Stimulated activated naive CD8-positive, alpha-beta T cell treated with anti-CD3 and anti-CD28 coated beads, Interleukin-15, amount 100 ng/mL, for 72 hours (primary cell): ENCODE measurements around the gene KHDRBS2.

ENCODE experiments used
- ATAC-seq: fragments of 150-1000 bp; cut with Tn5 transposase; 2 replicates; pipeline ENCODE4 v1.10.0; 2021; ENCODE audit warnings: mild to moderate bottlenecking, moderate library complexity
- DNase-seq, 2 donors: peaks; one replicate each; pipeline ENCODE4 v3.0.0; 2021 to 2022
- H3K27ac Mint-ChIP-seq, 2 donors: one replicate each; pipeline ENCODE4 v1.8.0; 2022; ENCODE audit warnings: mild to moderate bottlenecking in 2 of 2, mixed read lengths in 2 of 2, moderate library complexity in 2 of 2
- H3K27me3 Mint-ChIP-seq: one replicate; pipeline ENCODE4 v1.8.0; 2022; ENCODE audit warnings: mixed read lengths
- H3K4me1 Mint-ChIP-seq: one replicate; pipeline ENCODE4 v1.8.0; 2022; ENCODE audit warnings: mild to moderate bottlenecking, mixed read lengths
- H3K4me3 Mint-ChIP-seq, 2 donors: one replicate each; pipeline ENCODE4 v1.8.0; 2022; ENCODE audit warnings: mild to moderate bottlenecking in 2 of 2, mixed read lengths in 2 of 2, moderate library complexity in 1 of 2
- H3K9me3 Mint-ChIP-seq, 2 donors: one replicate each; pipeline ENCODE4 v1.8.0; 2022; ENCODE audit warnings: mixed read lengths in 2 of 2

KHDRBS2 gene

GRCh38 chr6:62262283-62262682 lies 23.7 kb downstream of the KHDRBS2 start:
- Mint-ChIP-seq H3K4me1 (no peaks in the 10 kb centered on the region), H3K27me3 (no peaks in the 10 kb centered on the region), H3K27ac (no peak overlapping the region), H3K9me3 (no peaks in the 10 kb centered on the region), H3K4me3 (no peak overlapping the region)
- no peak for DNase-seq
- ATAC-seq = no peak

DNA sequence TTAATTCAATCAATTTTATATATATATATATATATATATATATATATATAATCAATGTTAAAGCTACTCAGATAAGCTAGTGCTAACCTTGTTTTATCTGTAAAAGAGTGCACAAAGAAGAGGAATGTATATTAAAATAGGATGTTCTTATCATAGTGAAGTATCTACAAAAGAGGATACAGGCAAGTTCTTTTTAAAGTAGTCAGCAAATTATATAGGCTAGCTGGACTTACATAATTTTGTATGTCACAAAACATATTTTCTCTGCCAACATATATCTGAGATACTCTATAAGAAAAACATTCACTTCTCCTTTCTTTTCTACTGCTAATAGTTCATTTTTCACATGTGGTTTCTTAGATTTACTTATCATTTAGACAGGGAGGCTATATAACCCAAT lies 39.9 kb downstream of the KHDRBS2 start:
- Mint-ChIP-seq H3K27me3 (no peaks in the 10 kb centered on the region), H3K4me1 (no peaks in the 10 kb centered on the region), H3K9me3 (no peaks in the 10 kb centered on the region), H3K27ac (no peak overlapping the region), H3K4me3 (no peak overlapping the region)
- ATAC-seq (no peak), DNase-seq (no peak)

- Mint-ChIP-seq H3K27me3 (no peaks in the 10 kb centered on the region), H3K4me1 (no peaks in the 10 kb centered on the region), H3K27ac (no peak overlapping the region), H3K9me3 (no peaks in the 10 kb centered on the region), H3K4me3 (no peak overlapping the region)
- no peak for ATAC-seq
- no peak for DNase-seq
Measured at GRCh38 chr6:62236784-62237183, 49.2 kb downstream of the KHDRBS2 start.

DNA sequence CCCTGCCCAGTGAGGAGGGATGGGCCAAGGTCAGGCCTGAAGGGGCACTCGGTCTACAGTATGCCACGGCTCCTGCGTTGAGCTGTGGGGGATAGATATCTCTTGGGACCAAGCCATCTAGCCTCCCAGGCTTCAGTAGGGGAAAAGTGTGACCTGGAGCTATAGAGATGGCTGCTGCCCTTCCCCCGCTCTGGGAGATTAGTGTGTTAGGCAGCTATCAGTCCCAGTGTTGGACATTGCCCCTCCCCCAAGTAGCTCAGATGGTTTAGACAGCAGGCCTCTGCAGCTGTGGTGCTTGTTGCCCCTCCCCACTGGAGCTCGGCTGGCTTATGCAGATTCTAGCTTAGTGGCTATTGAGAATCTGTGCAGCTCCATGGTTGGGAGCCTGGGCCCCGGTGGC lies 56.8 kb downstream of the KHDRBS2 start:
- peaks cover 6 to 17% of the 10 kb centered on the region in 2 donors for H3K9me3 Mint-ChIP-seq
- H3K27ac Mint-ChIP-seq = no peak overlapping the region
- ATAC-seq = no peak

GRCh38 chr6:62217866-62218265 lies 68.2 kb downstream of the KHDRBS2 start:
- no peak for ATAC-seq
- Mint-ChIP-seq H3K27ac (no peak overlapping the region), H3K4me3 (no peak overlapping the region)

More for the DNA sequence above, 56.8 kb downstream of the KHDRBS2 start:
- Mint-ChIP-seq H3K27me3 (no peaks in the 10 kb centered on the region), H3K4me3 (no peak overlapping the region), H3K4me1 (no peaks in the 10 kb centered on the region)
- no peak for DNase-seq

GRCh38 chr6:62202078-62202477 lies 83.9 kb downstream of the KHDRBS2 start:
- no peak for ATAC-seq
- H3K27me3 Mint-ChIP-seq = no peaks in the 10 kb centered on the region
- H3K4me3 Mint-ChIP-seq = no peak overlapping the region
- DNase-seq = no peak
- peaks cover 15 to 35% of the 10 kb centered on the region in 2 donors for H3K9me3 Mint-ChIP-seq
- no peaks in the 10 kb centered on the region for H3K4me1 Mint-ChIP-seq
- no peak overlapping the region for H3K27ac Mint-ChIP-seq

More at GRCh38 chr6:62217866-62218265, 68.2 kb downstream of the KHDRBS2 start:
- H3K9me3 Mint-ChIP-seq = peaks cover 5 to 15% of the 10 kb centered on the region in 2 donors
- DNase-seq = no peak
- H3K4me1 Mint-ChIP-seq = no peaks in the 10 kb centered on the region
- no peaks in the 10 kb centered on the region for H3K27me3 Mint-ChIP-seq

DNA sequence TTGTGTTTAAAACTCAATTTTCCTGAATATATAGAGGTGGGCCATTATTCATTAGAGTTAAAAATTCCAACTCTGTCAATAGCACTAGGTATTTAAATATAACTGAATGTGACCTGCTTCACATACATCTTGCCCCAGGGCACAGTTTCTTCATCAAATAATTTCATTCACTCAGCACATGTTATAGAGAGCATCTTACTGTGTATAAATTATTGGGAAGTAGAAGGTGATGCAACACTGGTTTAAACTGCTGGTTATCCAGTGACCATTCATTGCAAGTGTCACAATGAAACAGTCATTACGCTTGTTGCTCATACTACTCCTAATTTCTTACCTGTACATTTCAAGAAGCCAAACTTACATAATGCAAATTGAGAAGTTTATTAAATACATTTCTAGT lies 93.4 kb downstream of the KHDRBS2 start:
- Mint-ChIP-seq H3K27me3 (no peaks in the 10 kb centered on the region), H3K27ac (no peak overlapping the region), H3K9me3 (peaks cover 30 to 31% of the 10 kb centered on the region in 2 donors), H3K4me3 (no peak overlapping the region), H3K4me1 (no peaks in the 10 kb centered on the region)
- DNase-seq (no peak), ATAC-seq (no peak)

- no peaks in the 10 kb centered on the region for H3K27me3 Mint-ChIP-seq
- no peak overlapping the region for H3K4me3 Mint-ChIP-seq
- ATAC-seq (no peak), DNase-seq (no peak)
- H3K27ac Mint-ChIP-seq = no peak overlapping the region
- H3K4me1 Mint-ChIP-seq = no peaks in the 10 kb centered on the region
- peaks cover 6 to 14% of the 10 kb centered on the region in 2 donors for H3K9me3 Mint-ChIP-seq
Measured at GRCh38 chr6:62175195-62175594, 110.8 kb downstream of the KHDRBS2 start.

DNA sequence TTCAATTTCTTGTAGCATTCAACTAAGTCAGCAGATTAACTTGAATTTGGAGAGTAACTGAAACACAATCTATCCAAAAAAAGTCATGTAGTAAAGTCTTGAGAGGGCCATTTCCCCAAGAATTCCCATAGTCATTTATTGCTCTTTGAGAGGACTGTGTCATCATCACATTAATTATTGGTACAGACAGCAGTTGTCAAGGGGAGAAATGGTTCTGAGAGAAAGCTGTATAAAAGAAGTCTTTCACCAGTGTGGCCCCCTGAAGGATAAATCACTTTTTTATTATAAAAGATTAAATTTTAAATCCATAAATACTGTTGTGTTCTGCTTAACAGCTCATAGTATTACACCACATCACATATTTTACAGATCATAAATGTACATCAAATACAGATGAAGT lies 111.5 kb downstream of the KHDRBS2 start:
- DNase-seq = no peak
- no peaks in the 10 kb centered on the region for H3K4me1 Mint-ChIP-seq
- H3K27me3 Mint-ChIP-seq = no peaks in the 10 kb centered on the region
- ATAC-seq = no peak
- H3K27ac Mint-ChIP-seq = no peak overlapping the region
- no peak overlapping the region for H3K4me3 Mint-ChIP-seq
- peaks cover 6 to 15% of the 10 kb centered on the region in 2 donors for H3K9me3 Mint-ChIP-seq

DNA sequence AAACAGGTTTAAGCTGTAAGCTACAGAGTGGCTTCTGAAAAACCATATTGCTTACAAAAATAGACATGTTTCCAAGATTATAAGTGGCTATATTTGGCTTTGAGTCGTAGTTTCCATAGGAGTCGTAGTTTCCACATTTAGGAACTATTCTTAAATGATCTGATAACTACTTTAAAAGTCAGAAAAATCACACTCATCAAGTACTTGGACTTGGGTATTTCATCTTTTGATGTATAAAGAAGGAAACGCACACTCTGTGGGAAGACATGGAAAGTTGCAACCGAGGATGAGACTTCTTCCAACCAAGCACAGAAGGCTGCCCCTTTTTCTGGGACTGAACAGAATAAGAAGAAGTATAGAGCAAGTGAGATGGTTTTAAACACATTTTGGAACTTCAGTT lies 118.3 kb downstream of the KHDRBS2 start:
- no peak overlapping the region for H3K4me3 Mint-ChIP-seq
- H3K4me1 Mint-ChIP-seq = no peaks in the 10 kb centered on the region
- H3K27me3 Mint-ChIP-seq = no peaks in the 10 kb centered on the region
- no peak overlapping the region for H3K27ac Mint-ChIP-seq
- peaks cover 17 to 31% of the 10 kb centered on the region in 2 donors for H3K9me3 Mint-ChIP-seq
- DNase-seq (no peak), ATAC-seq (no peak)

- no peak overlapping the region for H3K27ac Mint-ChIP-seq
- no peak overlapping the region for H3K4me3 Mint-ChIP-seq
- peaks cover 14 to 18% of the 10 kb centered on the region in 2 donors for H3K9me3 Mint-ChIP-seq
- no peaks in the 10 kb centered on the region for H3K4me1 Mint-ChIP-seq
- H3K27me3 Mint-ChIP-seq = no peaks in the 10 kb centered on the region
- ATAC-seq (no peak), DNase-seq (no peak)
Measured at GRCh38 chr6:62162858-62163257, 123.2 kb downstream of the KHDRBS2 start.

DNA sequence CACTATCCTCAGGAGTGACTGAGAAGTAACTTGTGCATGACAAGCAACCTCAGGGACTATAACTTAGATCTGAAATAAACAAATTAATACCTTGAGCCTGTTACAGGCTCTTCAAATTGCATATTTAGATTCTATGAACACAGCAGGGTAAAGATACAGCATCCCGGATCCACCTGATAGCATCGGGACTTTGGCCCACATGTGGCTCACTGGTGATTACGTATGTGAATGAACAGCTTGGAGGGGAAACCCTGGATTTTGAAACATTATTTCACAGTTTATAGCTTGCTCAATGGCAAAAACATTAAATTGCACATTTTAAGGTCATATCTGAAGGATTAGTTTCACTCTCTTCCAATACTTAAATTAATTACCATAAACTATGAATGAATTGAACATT lies 133.2 kb downstream of the KHDRBS2 start:
- Mint-ChIP-seq H3K27ac (no peak overlapping the region), H3K9me3 (peaks cover 9 to 16% of the 10 kb centered on the region in 2 donors), H3K27me3 (no peaks in the 10 kb centered on the region), H3K4me3 (no peak overlapping the region), H3K4me1 (no peaks in the 10 kb centered on the region)
- DNase-seq (no peak), ATAC-seq (no peak)

DNA sequence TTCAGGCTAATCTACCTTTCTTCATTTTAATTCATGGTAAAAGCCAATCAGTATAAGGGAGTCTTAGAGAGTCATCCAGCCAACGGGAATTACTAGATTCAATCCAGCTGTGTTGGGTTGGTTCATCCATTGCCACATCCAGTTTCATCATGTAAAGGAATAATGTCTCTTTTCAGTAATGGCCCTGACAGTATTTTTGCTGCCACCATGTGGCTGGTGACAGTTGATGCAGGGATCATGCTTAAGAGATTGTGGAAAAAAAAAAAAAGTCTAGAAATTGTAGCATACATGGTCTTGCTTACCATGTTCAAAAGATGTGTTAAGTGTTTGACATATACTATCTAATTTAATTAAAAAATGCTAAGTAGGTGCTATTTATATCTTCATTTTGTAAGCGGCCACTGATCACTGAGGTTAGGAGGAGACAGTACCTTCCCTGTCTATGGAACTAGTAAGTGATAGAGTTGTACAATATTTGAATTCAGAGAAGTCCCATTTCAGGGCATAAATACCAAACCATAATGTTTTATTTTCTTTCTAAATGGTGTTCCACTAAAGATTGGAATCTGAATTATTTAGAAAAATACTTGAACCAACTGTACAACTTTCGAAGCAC lies 135.9 kb downstream of the KHDRBS2 start:
- ATAC-seq (no peak), DNase-seq (no peak)
- H3K9me3 Mint-ChIP-seq = peaks cover 9 to 13% of the 10 kb centered on the region in 2 donors
- no peaks in the 10 kb centered on the region for H3K4me1 Mint-ChIP-seq
- no peaks in the 10 kb centered on the region for H3K27me3 Mint-ChIP-seq
- no peak overlapping the region for H3K27ac Mint-ChIP-seq
- no peak overlapping the region for H3K4me3 Mint-ChIP-seq

GRCh38 chr6:62146954-62147853 lies 138.8 kb downstream of the KHDRBS2 start:
- no peak for ATAC-seq
- Mint-ChIP-seq H3K27ac (no peak overlapping the region), H3K4me1 (no peaks in the 10 kb centered on the region)

DNA sequence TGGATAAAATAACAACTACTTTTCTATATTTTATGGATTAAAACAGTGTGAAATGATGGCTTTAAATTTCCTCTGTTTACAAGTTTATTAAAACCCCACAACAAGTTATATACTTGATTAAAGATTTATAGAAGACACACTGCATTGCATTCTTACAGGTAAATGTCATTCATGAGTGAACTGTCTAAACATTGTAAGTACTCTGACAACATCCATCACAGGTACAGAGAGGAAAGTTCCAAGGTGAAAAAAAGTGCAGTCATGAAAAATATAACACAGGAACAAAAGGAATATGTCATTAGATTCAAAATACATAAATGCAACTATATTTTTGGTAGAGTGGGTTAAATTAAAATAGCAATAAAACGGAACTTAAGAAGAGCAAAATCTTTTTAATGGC lies 156.9 kb downstream of the KHDRBS2 start:
- Mint-ChIP-seq H3K27me3 (no peaks in the 10 kb centered on the region), H3K9me3 (peaks cover 7 to 22% of the 10 kb centered on the region in 2 donors), H3K4me3 (no peak overlapping the region), H3K4me1 (no peaks in the 10 kb centered on the region), H3K27ac (no peak overlapping the region)
- no peak for DNase-seq
- no peak for ATAC-seq

More at GRCh38 chr6:62146954-62147853, 138.8 kb downstream of the KHDRBS2 start:
- Mint-ChIP-seq H3K27me3 (no peaks in the 10 kb centered on the region), H3K9me3 (peaks cover 5 to 9% of the 10 kb centered on the region in 2 donors), H3K4me3 (no peak overlapping the region)
- DNase-seq = no peak

DNA sequence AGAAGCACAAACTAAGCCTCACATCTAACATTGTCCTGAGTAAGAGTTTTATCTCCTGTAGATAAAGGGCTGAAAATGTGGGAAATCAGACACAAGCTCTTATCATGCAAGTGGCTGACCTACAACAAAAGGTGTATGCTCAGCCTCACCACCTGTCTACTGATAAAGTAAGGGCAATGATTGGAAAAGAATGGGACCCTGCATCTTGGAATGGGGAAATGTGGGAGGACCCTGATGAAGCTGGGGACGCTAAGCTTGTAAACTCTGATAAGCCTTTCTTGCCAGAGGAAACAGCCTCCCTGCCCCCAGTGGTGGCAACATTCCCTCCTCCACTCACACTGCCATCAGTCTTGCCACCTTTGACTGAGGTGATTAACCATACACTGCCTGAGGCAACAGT lies 166.6 kb downstream of the KHDRBS2 start:
- DNase-seq = no peak
- ATAC-seq = no peak

More for the DNA sequence above, 166.6 kb downstream of the KHDRBS2 start:
- no peaks in the 10 kb centered on the region for H3K27me3 Mint-ChIP-seq
- H3K4me1 Mint-ChIP-seq = no peaks in the 10 kb centered on the region
- no peak overlapping the region for H3K27ac Mint-ChIP-seq
- no peak overlapping the region for H3K4me3 Mint-ChIP-seq
- peaks cover 21 to 29% of the 10 kb centered on the region in 2 donors for H3K9me3 Mint-ChIP-seq
